Loucy (cell line): ENCODE measurements around the gene TBC1D22A.

Experiments used
- CTCF ChIP-seq: fragments of 200-600 bp; sonication (generic); conservative IDR thresholded peaks from 2 replicates; pipeline ENCODE4 v1.5.1; 2014; ENCODE audit warnings: mild to moderate bottlenecking, antibody characterized with exemption, low read length
- EZH2phosphoT487 ChIP-seq: fragments of 200-600 bp; IDR thresholded peaks from 2 replicates; pipeline ENCODE4 v1.6.1; 2018; ENCODE audit warnings: antibody characterized with exemption, mild to moderate bottlenecking, moderate library complexity, borderline replicate concordance

DNA sequence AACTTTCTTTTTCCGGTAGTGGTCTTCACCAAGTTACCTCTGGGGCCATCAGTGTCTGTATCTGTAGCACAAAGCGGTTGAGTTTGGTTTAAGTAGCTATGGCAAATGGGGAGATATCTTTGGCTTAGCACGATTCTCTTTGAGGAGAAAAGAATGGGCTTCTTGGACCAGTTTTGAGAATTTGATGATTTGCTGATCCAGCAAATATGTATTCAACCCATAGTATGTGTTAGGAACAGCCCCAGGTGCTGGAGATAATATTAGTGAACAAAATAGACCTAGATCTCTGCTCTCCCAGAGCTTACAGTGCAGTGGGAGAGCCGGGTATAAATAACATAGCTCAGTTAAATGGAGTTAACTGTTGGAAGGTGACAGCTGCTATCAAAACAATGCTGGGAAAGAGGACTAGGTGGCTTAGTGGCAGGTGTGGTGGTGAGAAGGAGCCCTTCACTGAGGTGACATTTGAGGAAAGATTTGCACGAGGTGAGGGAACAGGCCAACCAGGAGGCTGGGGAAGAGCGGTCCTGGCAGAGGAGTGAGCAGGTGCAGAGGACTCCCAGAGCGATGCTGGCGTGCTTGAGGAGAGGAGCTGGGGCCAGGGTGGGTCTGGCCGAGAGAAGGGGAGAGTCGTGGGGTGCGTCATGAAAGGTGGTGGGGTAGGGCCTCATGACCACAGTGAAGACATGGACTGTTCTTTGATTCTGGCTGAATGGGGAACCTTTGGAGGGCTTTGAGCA is 5.0 kb downstream of the TBC1D22A start:
- TF ChIP-seq CTCF (no peak), EZH2phosphoT487 (no peak)
